Measurements from ENCODE around the gene LRRTM3.

GRCh38 chr10:66964946-66965345 lies 39.1 kb downstream of the LRRTM3 start:
- TF ChIP-seq CTCF (IDR thresholded peaks at IDR 0.05) (no peak), POLR2A (IDR thresholded peaks at IDR 0.05) (no peak), POLR2AphosphoS5 (IDR thresholded peaks at IDR 0.05) (no peak)

All from sigmoid colon (tissue), 4 donors.